Muscle of leg (tissue), 16 donors: ENCODE results near the gene DDX11. TPM values are rescaled to one million over a fixed set of nuclear protein-coding genes. Genes with fewer than 3 reads are reported as not detected.
A peak's percentile ranks its signal among the peaks of the same experiment; 100 is the strongest.
"Not testable (repeated sequence)": the region's sequence is repeated elsewhere in the genome, so short reads cannot be mapped to it uniquely, and the experiment has no call there.

Experiments
- DNase-seq: peaks from one replicate; pipeline ENCODE4 v3.0.0; 2013
- H3K27ac ChIP-seq: one replicate; pipeline ENCODE4 v1.5.1; 2013; ENCODE audit warnings: mild to moderate bottlenecking, low read length, control low read depth
- H3K27me3 ChIP-seq: one replicate; pipeline ENCODE4 v1.6.1; 2013; ENCODE audit warnings: low read length; ENCODE audit not compliant: control insufficient read depth, insufficient read depth
- H3K36me3 ChIP-seq: one replicate; pipeline ENCODE4 v1.6.1; 2013; ENCODE audit warnings: low read length; ENCODE audit not compliant: control insufficient read depth, insufficient read depth
- H3K4me1 ChIP-seq: one replicate; pipeline ENCODE4 v1.6.1; 2013; ENCODE audit warnings: low read length; ENCODE audit not compliant: control insufficient read depth, insufficient read depth
- H3K4me3 ChIP-seq: one replicate; pipeline ENCODE4 v1.5.1; 2013; ENCODE audit warnings: low read length, control low read depth
- H3K9me3 ChIP-seq: replicated peaks from 2 replicates; pipeline ENCODE4 v1.6.1; 2013; ENCODE audit warnings: low read depth, low read length; ENCODE audit not compliant: control insufficient read depth
- WGBS: methylation state at CpG from one replicate; pipeline ENCODE4 v1.1.5; 2013; ENCODE audit warnings: missing lambda C conversion rate; ENCODE audit not compliant: insufficient coverage; 5-methylcytosine and 5-hydroxymethylcytosine counted together
- long read RNA-seq, 11 donors: transcript quantifications; one replicate each; lab custom pipeline, GENCODE V29; 2026
- polyA plus RNA-seq, 8 donors: library from polyadenylated mRNA; unstranded; fragments of 120-200 nt; gene quantifications; one replicate each; pipeline versions ENCODE4 v1.2.1 to v1.2.3, GENCODE V29; 2013; ENCODE audit warnings: inconsistent platforms in 1 of 8, low replicate concordance in 1 of 8; ENCODE audit not compliant: insufficient read length in 8 of 8, insufficient read depth in 1 of 8
- total RNA-seq: library from RNA; stranded (reverse); fragments of 120-200 nt; gene quantifications from one replicate; pipeline ENCODE4 v1.2.4, GENCODE V29; 2013

Gene DDX11
- 21.1 TPM for total RNA-seq
- 10 to 100 TPM; 26.9 to 53.9 (median 32.2) TPM for polyA plus RNA-seq
- long read RNA-seq, donor 1, partial matches to known transcripts = 0 of 1 reads
- long read RNA-seq, donor 1, other reads (novel, unspliced or antisense) = 0 of 1 reads
- long read RNA-seq, donor 2 = 0 reads
- long read RNA-seq, donor 3, partial matches to known transcripts = 0 of 2 reads
- long read RNA-seq, donor 3, other reads (novel, unspliced or antisense) = 0 of 2 reads
- long read RNA-seq, donor 4, partial matches to known transcripts = 0 of 1 reads
- long read RNA-seq, donor 4, other reads (novel, unspliced or antisense) = 0 of 1 reads
- long read RNA-seq, donor 5, partial matches to known transcripts = 0 of 1 reads
- long read RNA-seq, donor 5, other reads (novel, unspliced or antisense) = 0 of 1 reads
- long read RNA-seq, donor 6, partial matches to known transcripts = 0 of 1 reads
- long read RNA-seq, donor 6, other reads (novel, unspliced or antisense) = 0 of 1 reads
- long read RNA-seq, donor 7 = 0 reads
- long read RNA-seq, donor 8, partial matches to known transcripts = 0 of 1 reads
- long read RNA-seq, donor 8, other reads (novel, unspliced or antisense) = 0 of 1 reads
- long read RNA-seq, donor 9 = 0 reads
- long read RNA-seq, donor 10, partial matches to known transcripts = 0 of 2 reads
- long read RNA-seq, donor 10, other reads (novel, unspliced or antisense) = 0 of 2 reads
- long read RNA-seq, donor 11 = 0 reads

- peak within 1 kb of the TSS; percentile 92 for H3K27ac ChIP-seq
- peak; percentile 95 for DNase-seq
- H3K27me3 ChIP-seq, H3K9me3 ChIP-seq, H3K4me1 ChIP-seq, H3K36me3 ChIP-seq: not testable (repeated sequence)
- under 1% methylated on average over 56 of the region's 58 CpGs for WGBS
- peak within 1 kb of the TSS; percentile 70 for H3K4me3 ChIP-seq
Measured at GRCh38 chr12:31073527-31074332, at the start of gene DDX11. Gene DDX11, plus strand, starts transcription at chr12:31073860. Its CDS starts 4,534 bp downstream, at chr12:31078394.

DNA sequence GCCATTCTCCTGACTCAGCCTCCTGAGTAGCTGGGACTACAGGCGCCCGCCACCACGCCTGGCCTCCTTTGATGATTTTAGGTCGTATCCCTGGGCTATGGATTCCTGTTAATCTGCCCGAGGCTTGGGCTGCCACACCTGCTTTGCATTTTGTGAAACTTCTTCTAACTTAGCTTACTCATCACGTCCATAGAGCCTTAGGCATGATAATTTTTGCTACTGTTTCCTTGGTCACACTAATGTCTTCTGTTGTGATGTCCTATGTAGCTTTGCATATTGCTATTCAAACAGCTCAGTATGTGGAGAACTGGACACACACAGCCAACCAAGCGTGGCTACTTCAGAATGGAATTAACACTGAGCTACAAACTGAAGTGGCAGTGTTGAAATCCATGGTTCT is 47.5 kb upstream of the DDX11 start:
- no peaks in the 10 kb centered on the region for H3K27me3 ChIP-seq
- no peaks in the 10 kb centered on the region for H3K9me3 ChIP-seq
- no peaks in the 10 kb centered on the region for H3K36me3 ChIP-seq
- 80% methylated on average over 4 of the region's 7 CpGs for WGBS
- DNase-seq = no peak
- no peak overlapping the region for H3K4me3 ChIP-seq
- peaks cover 8% of the 10 kb centered on the region for H3K4me1 ChIP-seq
- no peak overlapping the region for H3K27ac ChIP-seq

- WGBS = 86% methylated on average over 1 of the region's 5 CpGs
- H3K36me3 ChIP-seq, H3K4me1 ChIP-seq, H3K4me3 ChIP-seq, DNase-seq, H3K27ac ChIP-seq, H3K27me3 ChIP-seq, H3K9me3 ChIP-seq: not testable (repeated sequence)
Measured at GRCh38 chr12:31027006-31027405, 46.7 kb upstream of the DDX11 start.

DNA sequence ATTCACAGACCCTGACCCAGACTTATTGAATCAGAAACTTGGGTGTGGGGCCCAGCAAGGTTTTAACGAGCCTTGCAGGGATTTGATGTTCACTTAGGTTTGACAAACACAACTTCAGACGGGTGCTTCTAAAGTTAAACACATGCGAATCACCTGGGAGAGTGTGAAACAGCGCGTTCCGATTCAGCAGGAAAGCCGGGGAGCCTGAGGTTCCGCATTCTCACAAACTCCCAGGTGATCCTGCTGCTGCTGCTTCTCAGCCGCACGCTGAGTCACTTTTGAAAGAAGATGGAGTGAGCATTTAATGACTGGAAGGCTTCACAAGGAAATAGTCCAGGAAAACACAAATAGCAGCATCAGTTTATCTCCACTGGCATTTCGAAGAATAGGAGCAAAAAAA is 44.2 kb upstream of the DDX11 start:
- DNase-seq = peak; percentile 22
- WGBS = 55% methylated on average over 9 of the region's 11 CpGs
- no peak overlapping the region for H3K27ac ChIP-seq
- no peaks in the 10 kb centered on the region for H3K9me3 ChIP-seq
- H3K4me1 ChIP-seq = peaks cover 8% of the 10 kb centered on the region
- no peaks in the 10 kb centered on the region for H3K27me3 ChIP-seq
- H3K36me3 ChIP-seq = no peaks in the 10 kb centered on the region
- no peak overlapping the region for H3K4me3 ChIP-seq

DNA sequence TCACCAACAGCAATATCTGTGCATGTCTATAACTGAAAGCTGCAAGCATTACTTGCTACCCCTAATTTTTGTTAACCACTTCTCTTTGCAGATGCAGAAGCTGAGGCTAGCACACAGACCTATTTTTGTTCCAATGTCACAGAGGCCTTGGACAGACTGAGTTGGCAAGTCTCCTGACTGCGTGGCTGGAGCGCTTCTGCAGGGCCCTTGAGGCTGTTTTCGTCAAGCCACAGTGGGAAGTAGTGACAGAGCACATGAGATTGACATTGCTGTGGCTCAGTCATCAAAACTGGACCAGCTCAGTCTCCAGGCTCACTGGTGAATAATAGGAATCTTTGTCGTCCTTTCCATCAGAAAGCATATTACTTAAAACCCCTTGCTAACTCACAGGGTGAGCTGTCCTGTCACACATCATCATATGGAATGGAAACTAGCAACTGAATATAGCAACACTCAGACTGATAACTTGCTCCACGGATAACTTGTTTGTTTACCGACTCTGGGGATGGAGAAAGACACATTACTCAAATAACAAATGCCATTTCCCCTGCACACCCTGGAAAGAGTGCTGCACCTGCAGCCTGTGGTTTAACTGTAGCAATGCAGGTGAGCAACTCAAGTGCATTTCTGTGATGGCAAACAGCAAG is 43.6 kb upstream of the DDX11 start:
- Histone ChIP-seq H3K4me3 (no peak overlapping the region), H3K9me3 (no peaks in the 10 kb centered on the region), H3K27me3 (no peaks in the 10 kb centered on the region), H3K4me1 (peaks cover 8% of the 10 kb centered on the region), H3K36me3 (no peaks in the 10 kb centered on the region), H3K27ac (no peak overlapping the region)
- WGBS = 17% methylated on average over 1 of the region's 6 CpGs
- DNase-seq = peak; percentile 64

DNA sequence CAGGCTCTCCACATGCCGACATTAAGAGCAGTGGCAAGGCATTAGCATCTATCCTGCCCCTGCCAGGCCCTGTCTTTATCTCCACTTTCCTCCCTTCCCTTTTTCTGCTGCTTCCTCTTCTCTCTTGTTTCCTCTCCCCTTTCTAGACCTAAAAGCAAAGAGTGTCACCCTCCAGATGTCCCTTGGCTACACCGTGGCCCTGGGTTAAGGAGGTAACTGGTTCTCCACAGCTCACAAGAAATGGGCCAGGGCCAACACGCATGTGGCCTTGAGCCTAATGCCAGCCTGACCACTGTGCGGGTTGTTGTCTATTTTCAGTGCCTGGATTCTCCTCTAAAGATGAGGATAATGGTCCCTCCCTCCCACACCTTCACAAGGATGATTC is 41.7 kb upstream of the DDX11 start:
- Histone ChIP-seq H3K4me1 (peaks cover 8% of the 10 kb centered on the region), H3K4me3 (no peak overlapping the region), H3K36me3 (no peaks in the 10 kb centered on the region), H3K27me3 (no peaks in the 10 kb centered on the region), H3K27ac (no peak overlapping the region), H3K9me3 (no peaks in the 10 kb centered on the region)
- WGBS = 92% methylated on average over 3 of the region's 4 CpGs
- DNase-seq = no peak

- H3K27me3 ChIP-seq = no peaks in the 10 kb centered on the region
- no peaks in the 10 kb centered on the region for H3K9me3 ChIP-seq
- no peaks in the 10 kb centered on the region for H3K36me3 ChIP-seq
- peaks cover 8% of the 10 kb centered on the region for H3K4me1 ChIP-seq
- no peak for DNase-seq
- H3K4me3 ChIP-seq = no peak overlapping the region
- 80% methylated on average over 1 of the region's 3 CpGs for WGBS
- H3K27ac ChIP-seq = no peak overlapping the region
Measured at GRCh38 chr12:31033146-31033545, 40.5 kb upstream of the DDX11 start.

DNA sequence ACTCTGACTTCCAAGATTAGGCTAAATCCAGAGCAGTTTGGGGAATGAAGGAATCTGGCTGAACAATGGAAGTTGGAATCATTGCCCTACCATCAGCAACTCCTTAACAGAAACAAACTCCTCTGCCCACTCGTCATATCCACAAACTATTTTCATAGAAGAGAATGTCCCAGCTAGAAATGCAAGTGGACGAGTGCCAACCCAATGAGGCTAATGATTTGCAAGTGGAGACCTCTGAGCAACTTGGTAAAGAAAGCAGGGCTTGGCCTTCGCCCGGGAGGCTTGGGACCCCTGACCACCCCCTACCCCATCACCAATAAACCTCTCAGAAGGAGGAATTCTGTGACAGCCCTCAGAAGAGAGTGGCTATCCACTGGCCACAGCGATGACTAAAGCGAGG is 40.0 kb upstream of the DDX11 start:
- no peak for DNase-seq
- H3K9me3 ChIP-seq = no peaks in the 10 kb centered on the region
- WGBS = 100% methylated on average over 2 of the region's 6 CpGs
- H3K4me1 ChIP-seq = peaks cover 8% of the 10 kb centered on the region
- H3K4me3 ChIP-seq = no peak overlapping the region
- H3K36me3 ChIP-seq = no peaks in the 10 kb centered on the region
- no peak overlapping the region for H3K27ac ChIP-seq
- H3K27me3 ChIP-seq = no peaks in the 10 kb centered on the region

DNA sequence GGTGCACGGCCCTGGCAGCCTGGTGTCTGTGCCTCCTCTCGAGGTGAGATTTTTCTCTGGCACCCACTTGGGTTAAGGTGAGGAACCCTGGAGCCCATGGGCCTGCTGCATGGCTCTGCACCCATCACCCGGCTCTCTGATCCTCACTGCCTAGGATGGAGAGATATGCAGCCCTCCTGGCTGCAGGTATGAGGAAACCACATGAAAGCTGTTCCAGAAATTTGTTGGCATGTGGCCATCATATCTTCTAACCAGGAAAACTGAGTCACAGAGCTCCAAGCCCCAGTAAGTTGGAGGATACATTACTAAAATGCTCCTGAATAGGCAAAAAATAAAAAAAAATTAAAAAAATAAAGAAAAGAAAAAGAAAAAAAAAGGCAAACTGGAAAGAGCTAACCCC is 39.3 kb upstream of the DDX11 start:
- Histone ChIP-seq H3K27me3 (no peaks in the 10 kb centered on the region), H3K4me3 (no peak overlapping the region), H3K4me1 (peaks cover 7% of the 10 kb centered on the region), H3K27ac (no peak overlapping the region), H3K9me3 (no peaks in the 10 kb centered on the region), H3K36me3 (no peaks in the 10 kb centered on the region)
- WGBS = 72% methylated on average over 3 of the region's 3 CpGs
- DNase-seq = no peak
